Muscle layer of colon (tissue), 2 donors: ENCODE measurements around the gene AMMECR1L.
A peak's percentile ranks its signal among the peaks of the same experiment; 100 is the strongest.

Experiments used
- H3K27ac ChIP-seq: one replicate; pipeline ENCODE4 v1.7.0; 2013; ENCODE audit warnings: low read depth, mild to moderate bottlenecking, low read length, moderate library complexity
- H3K27me3 ChIP-seq, 2 donors: one replicate each; pipeline ENCODE4 v1.7.0; 2013; ENCODE audit warnings: low read length in 2 of 2, mild to moderate bottlenecking in 2 of 2; ENCODE audit not compliant: insufficient read depth in 2 of 2, control insufficient read depth in 1 of 2
- H3K36me3 ChIP-seq: one replicate; pipeline ENCODE4 v1.7.0; 2013; ENCODE audit warnings: mild to moderate bottlenecking, low read length; ENCODE audit not compliant: insufficient read depth
- H3K4me1 ChIP-seq: one replicate; pipeline ENCODE4 v1.7.0; 2013; ENCODE audit warnings: mild to moderate bottlenecking, low read length; ENCODE audit not compliant: insufficient read depth
- H3K4me3 ChIP-seq, 2 donors: one replicate each; pipeline ENCODE4 v1.7.0; 2013; ENCODE audit warnings: low read length in 2 of 2, low read depth in 1 of 2, mild to moderate bottlenecking in 1 of 2, moderate library complexity in 1 of 2
- H3K9ac ChIP-seq: one replicate; pipeline ENCODE4 v1.7.0; 2013; ENCODE audit warnings: low read length
- H3K9me3 ChIP-seq: one replicate; pipeline ENCODE4 v1.7.0; 2013; ENCODE audit warnings: mild to moderate bottlenecking, low read length
- donor health status: abdominal sarcoma.
- donor health status: Adenocarcinoma of cecum.

Gene AMMECR1L

DNA sequence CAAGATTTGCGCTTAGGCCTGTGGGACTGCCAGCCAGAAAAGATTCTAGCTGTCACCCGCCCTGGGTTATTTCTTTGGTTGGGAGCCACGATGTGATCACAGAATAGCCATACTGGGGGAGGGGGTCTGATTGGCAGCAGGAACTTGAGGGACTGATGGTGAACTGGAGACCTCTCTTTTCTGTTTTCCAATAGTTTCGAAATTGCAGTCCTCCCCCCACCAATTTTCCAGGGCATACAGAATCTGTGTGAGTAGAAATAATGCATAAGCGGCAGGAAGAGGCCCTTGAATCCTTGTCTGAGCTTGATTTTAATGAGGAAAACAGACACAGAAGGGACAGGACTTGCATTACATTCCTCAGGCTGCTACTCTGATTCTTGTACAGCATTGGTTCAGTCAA lies 25.6 kb downstream of the AMMECR1L start:
- Histone ChIP-seq H3K36me3 (peaks cover 23% of the 10 kb centered on the region), H3K27ac (no peak overlapping the region), H3K9ac (no peak overlapping the region)

DNA sequence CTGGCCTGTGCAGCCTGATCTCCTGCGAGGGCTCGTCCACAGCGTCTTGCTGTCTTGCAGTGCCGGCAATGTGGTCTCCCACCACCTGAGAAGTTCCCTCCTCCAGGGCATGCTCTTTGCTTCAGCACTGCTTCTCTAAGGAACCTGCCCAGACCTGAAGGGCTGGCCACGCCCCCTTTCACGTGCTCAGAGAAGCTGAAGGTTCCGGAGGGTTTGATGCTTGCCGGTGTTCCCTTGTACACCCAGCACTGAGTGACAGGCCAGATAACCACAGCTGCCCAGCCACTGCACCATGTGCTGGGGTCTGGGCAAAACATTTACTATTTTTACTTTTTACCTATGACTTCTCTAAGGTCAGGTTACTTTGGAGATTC lies 26.1 kb downstream of the AMMECR1L start:
- Histone ChIP-seq H3K27ac (no peak overlapping the region), H3K4me1 (peaks cover 13% of the 10 kb centered on the region), H3K27me3 (no peaks in the 10 kb centered on the region), H3K4me3 (no peak overlapping the region), H3K9me3 (no peaks in the 10 kb centered on the region), H3K36me3 (peaks cover 18% of the 10 kb centered on the region), H3K9ac (no peak overlapping the region)

More for the DNA sequence above, 25.6 kb downstream of the AMMECR1L start:
- Histone ChIP-seq H3K27me3 (no peaks in the 10 kb centered on the region), H3K4me1 (peaks cover 13% of the 10 kb centered on the region), H3K9me3 (no peaks in the 10 kb centered on the region), H3K4me3 (no peak overlapping the region)

DNA sequence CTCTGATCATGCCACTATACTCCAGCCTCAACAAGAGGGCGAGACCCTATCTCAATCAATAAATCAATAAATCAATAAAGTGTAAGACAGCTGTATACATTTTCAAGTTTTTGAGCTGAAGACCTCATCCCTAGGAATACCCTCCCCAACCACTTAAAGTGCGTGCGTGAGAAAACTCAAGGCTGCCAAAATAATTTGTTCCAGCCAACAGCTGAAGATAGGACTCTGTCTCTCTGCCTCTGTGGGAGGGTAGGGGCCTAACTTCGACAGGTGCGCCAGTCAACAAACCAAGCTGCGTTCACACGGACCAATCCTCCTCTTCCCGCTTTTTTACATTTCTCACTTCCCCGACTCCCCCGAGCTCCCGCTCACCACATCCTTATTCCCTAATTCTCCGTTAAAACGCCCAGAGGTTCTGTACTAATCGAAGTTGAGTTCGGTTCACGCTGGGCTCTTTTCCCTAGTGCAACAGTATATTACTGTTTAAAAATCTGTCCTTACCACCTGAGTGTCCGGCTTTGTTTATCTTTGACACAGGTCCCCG lies 28.4 kb downstream of the AMMECR1L start:
- Histone ChIP-seq H3K4me1 (peaks cover 13% of the 10 kb centered on the region), H3K9me3 (no peaks in the 10 kb centered on the region), H3K9ac (peak overlapping the region; percentile 75), H3K4me3 (peak overlapping the region; percentile 63 to 79), H3K27ac (peak overlapping the region; percentile 74), H3K36me3 (peaks cover 8% of the 10 kb centered on the region), H3K27me3 (no peaks in the 10 kb centered on the region)

DNA sequence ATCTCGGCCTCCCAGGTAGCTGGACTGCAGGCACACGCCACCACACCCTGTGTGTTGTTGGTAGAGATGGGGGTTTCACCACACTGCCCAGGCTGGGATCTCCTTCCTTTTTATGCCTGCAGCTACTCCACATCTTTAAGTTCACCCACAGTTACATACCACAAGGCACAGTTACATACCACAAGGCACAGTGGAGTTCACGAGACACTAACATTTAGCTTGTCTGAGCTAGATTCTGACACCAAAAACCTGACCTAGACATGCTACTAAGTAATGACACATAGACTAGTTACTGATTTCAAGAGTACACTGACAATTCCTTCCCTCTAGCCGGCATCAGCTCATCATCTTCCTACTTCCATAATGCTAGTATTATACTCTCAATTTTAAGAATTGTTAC lies 32.1 kb downstream of the AMMECR1L start:
- Histone ChIP-seq H3K27me3 (no peaks in the 10 kb centered on the region), H3K9ac (no peak overlapping the region), H3K9me3 (no peaks in the 10 kb centered on the region), H3K36me3 (peaks cover 13% of the 10 kb centered on the region), H3K4me1 (peaks cover 13% of the 10 kb centered on the region), H3K27ac (no peak overlapping the region), H3K4me3 (no peak overlapping the region)

DNA sequence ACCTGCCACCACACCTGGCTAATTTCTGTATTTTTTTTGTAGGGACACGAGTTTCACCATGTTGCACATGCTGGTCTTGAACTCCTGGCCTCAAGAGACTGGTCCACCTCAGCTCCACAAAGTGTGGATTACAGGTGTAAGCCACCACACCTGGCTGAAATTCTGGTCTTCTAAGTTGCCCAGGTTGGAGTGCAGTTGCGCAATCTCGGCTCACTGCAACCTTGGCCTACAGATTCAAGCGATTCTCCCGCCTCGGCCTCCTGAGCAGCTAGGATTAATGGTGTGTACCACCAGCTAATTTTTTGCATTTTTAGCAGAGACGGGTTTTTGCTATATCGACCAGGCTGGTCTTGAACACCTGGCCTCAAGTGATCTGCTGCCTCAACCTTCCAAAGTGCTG lies 33.4 kb downstream of the AMMECR1L start:
- no peak overlapping the region for H3K27ac ChIP-seq
- no peak overlapping the region for H3K9ac ChIP-seq
- peaks cover 21% of the 10 kb centered on the region for H3K36me3 ChIP-seq
- H3K4me1 ChIP-seq, result peaks cover 13% of the 10 kb centered on the region
- no peaks in the 10 kb centered on the region for H3K27me3 ChIP-seq
- H3K4me3 ChIP-seq, result no peak overlapping the region
- no peaks in the 10 kb centered on the region for H3K9me3 ChIP-seq

DNA sequence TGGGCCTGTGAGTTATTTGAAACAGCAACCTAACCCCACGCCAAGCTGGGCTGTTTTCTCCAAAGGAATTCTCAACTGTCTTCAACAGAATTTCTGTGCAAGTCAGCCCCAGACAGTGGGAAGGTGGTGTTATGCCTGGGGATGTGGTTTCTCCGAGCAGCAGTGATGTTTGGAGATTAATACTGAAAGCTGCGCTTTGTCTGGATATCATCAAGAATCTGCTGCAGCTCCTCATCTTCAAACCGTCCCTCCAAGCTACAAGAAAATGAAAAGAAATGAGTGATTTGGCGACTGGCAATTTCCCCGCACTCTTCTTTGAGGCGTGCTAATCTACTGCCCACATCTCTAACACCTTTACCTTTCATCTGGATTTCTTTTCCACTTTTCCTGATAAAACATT lies 37.8 kb downstream of the AMMECR1L start:
- Histone ChIP-seq H3K9me3 (no peaks in the 10 kb centered on the region), H3K4me1 (no peaks in the 10 kb centered on the region), H3K36me3 (peaks cover 24% of the 10 kb centered on the region), H3K27ac (no peak overlapping the region), H3K4me3 (no peak overlapping the region), H3K9ac (no peak overlapping the region), H3K27me3 (no peaks in the 10 kb centered on the region)

DNA sequence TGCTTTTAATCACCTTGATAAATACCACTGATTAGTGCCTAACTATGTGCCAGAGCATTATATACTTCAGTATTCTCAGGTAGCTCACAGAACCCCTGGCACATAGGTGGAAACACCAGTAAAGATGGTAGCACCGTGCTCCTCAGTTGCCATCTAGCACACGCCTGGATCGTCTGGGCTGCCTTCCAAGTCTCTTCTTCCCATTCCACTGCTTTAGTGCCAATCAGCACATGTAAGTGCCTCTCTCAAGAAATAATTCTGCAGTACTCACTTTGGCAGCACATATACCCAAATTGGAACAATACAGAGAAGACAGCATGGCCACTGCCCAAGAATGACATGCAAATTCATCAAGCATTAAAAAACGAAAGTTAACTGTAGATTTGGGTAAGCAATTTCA lies 40.8 kb downstream of the AMMECR1L start:
- no peak overlapping the region for H3K27ac ChIP-seq
- no peaks in the 10 kb centered on the region for H3K9me3 ChIP-seq
- peaks cover 23% of the 10 kb centered on the region for H3K36me3 ChIP-seq
- no peaks in the 10 kb centered on the region for H3K27me3 ChIP-seq
- no peak overlapping the region for H3K4me3 ChIP-seq
- H3K9ac ChIP-seq, result no peak overlapping the region
- no peaks in the 10 kb centered on the region for H3K4me1 ChIP-seq

DNA sequence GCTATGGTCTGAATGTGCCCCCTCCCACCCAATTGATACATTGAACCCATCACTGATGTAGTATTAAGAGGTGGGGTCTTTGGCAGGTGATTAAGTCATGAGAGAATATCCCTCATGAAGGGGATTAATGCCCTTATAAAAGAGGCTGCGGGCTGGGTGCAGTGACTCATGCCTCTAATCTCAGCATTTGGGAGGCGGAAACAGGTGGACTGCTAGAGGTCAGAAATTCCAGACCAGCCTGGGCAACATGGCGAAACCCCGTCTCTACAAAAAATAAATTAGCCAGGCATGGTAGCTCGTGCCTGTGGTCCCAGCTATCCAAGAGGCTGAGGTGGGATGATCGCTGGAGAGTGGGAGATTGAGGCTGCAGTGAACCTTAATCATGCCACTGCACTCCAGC lies 42.1 kb downstream of the AMMECR1L start:
- Histone ChIP-seq H3K9ac (no peak overlapping the region), H3K27me3 (no peaks in the 10 kb centered on the region), H3K4me1 (no peaks in the 10 kb centered on the region), H3K36me3 (peaks cover 19% of the 10 kb centered on the region), H3K4me3 (no peak overlapping the region), H3K27ac (no peak overlapping the region), H3K9me3 (no peaks in the 10 kb centered on the region)

DNA sequence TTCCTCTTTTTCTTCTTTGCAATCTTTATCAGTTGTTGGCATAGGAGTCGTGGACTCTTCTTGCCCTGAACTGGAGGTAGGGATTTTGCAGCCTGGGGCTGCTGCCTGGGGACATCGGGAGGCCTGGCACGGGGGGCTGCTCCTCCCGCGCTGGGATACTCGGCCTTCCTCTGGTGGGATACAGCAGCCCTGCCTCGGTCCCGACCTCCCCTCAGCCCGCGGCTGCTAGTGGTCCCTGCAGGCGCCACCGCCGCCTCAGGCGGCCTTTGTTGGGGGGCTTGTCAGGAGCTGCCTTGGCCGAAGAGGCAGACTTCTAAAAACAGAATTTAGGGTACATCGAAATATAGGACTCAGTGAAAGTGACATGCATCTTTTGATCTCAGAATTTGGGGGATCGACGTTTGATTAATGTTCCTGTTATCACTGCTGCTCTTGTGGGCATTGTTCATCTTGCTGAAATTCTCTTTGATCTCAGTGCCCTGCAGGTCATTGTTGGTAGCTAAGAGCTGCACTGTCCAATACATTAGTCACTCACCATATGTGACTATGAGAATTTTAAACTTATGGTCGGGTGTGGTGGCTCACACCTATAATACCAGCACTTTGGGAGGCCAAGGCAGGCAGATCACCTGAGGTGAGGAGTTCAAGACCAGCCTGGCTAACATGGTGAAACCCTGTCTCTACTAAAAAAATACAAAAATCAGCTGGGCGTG lies 44.1 kb downstream of the AMMECR1L start:
- H3K4me3 ChIP-seq, result no peak overlapping the region
- H3K27ac ChIP-seq, result no peak overlapping the region
- H3K27me3 ChIP-seq, result no peaks in the 10 kb centered on the region
- peaks cover 4% of the 10 kb centered on the region for H3K36me3 ChIP-seq
- H3K9ac ChIP-seq, result no peak overlapping the region
- no peaks in the 10 kb centered on the region for H3K9me3 ChIP-seq
- H3K4me1 ChIP-seq, result no peaks in the 10 kb centered on the region

DNA sequence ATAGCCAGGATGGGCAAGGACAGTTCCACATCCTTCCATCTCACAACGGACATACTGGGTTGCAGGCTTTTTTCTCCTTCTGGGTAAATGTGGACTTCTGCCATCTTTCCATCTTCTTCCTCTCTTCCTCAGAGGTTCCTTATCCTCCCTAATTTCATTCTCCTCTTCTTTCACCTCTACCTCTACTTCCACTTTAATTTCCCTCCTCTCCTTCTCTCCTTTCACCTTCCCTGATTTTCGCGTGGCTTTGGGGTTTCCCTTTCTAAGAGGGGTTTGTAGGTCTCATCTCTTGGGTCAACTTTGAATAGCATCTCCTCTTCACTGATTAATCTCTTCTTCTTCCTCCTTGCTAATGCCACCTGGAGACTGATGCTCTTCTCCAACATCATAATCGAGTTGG lies 44.9 kb downstream of the AMMECR1L start:
- Histone ChIP-seq H3K9me3 (no peaks in the 10 kb centered on the region), H3K9ac (no peak overlapping the region), H3K4me1 (no peaks in the 10 kb centered on the region), H3K4me3 (no peak overlapping the region), H3K27ac (no peak overlapping the region), H3K27me3 (no peaks in the 10 kb centered on the region), H3K36me3 (peaks cover 3% of the 10 kb centered on the region)

DNA sequence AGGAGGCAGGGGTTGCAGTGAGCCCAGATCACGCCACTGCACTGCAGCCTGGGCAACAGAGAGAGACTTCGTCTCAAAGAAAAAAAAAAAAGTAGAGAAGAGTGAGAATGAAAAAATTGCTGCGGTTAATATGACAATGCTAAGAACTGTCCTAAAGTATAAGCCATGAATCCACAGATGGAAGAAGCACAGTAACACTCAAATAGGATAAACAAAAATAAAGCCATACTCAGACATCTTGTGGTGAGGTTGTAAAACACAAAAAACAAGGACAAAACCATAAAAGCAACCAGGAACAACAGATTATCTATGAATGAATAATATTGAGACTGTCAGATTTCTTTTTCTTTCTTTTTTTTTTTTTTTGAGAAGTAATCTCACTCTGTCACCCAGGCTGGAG lies 50.8 kb downstream of the AMMECR1L start:
- no peaks in the 10 kb centered on the region for H3K4me1 ChIP-seq
- no peaks in the 10 kb centered on the region for H3K9me3 ChIP-seq
- H3K27ac ChIP-seq, result no peak overlapping the region
- H3K4me3 ChIP-seq, result no peak overlapping the region
- H3K9ac ChIP-seq, result no peak overlapping the region
- H3K36me3 ChIP-seq, result no peaks in the 10 kb centered on the region
- H3K27me3 ChIP-seq, result no peaks in the 10 kb centered on the region

DNA sequence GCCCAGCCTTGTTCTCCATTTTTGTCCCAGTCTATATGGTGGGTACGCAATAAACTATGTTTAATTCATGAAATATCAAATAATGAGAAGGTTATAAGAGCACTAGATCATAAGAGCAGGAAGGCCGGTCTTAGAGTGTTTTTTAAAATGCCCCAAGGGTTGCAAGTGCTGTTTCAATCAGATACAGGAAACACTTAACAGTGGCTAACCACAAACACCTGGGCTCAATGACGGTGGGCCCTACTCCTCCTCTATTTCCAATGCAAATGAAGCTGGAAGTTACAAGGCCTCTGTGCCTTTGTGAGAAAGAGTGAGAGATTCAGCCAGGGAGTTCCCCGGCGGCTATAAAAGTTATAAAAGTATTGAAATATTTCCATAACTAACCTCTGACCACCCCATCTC lies 55.9 kb downstream of the AMMECR1L start:
- H3K4me3 ChIP-seq, result no peak overlapping the region
- no peaks in the 10 kb centered on the region for H3K27me3 ChIP-seq
- H3K9ac ChIP-seq, result no peak overlapping the region
- H3K9me3 ChIP-seq, result no peaks in the 10 kb centered on the region
- H3K36me3 ChIP-seq, result no peaks in the 10 kb centered on the region
- no peak overlapping the region for H3K27ac ChIP-seq
- H3K4me1 ChIP-seq, result no peaks in the 10 kb centered on the region
